ENCODE data around the gene IL20RA. TPM values are rescaled to one million over a fixed set of nuclear protein-coding genes. Genes with fewer than 3 reads are reported as not detected.

The IL20RA gene
- total RNA-seq, 3 donors from 2014 or later (not counting 1 experiment from before 2014, with no cell fraction given): not detected

DNA sequence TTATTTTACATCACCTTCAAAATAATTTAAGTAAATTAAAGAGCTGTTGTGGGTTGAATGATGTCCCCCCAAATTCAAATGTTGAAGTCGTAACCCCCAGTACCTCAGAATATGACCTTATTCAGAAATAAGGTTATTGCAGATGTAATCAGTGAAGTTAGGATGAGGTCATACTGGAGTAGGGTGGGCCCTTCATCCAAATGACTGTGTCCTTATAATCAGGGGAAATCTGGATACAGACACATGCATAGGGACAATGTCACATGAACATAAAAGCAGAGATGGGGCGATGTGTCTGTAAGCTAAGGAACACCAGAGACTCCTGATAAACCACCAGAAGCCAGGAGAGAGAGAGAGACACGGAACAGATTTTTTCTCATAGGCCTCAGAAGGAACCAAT, 13.3 kb upstream of the IL20RA start:
- Mint-ChIP-seq H3K27ac (no peak overlapping the region), H3K4me3 (no peak overlapping the region), H3K36me3 (no peaks in the 10 kb centered on the region), H3K4me1 (no peaks in the 10 kb centered on the region), H3K27me3 (ENCODE audit: low read depth in 2 of 2) (peaks cover 39 to 62% of the 10 kb centered on the region in 2 donors), H3K9me3 (no peaks in the 10 kb centered on the region)
- TF ChIP-seq, protein P1, sequence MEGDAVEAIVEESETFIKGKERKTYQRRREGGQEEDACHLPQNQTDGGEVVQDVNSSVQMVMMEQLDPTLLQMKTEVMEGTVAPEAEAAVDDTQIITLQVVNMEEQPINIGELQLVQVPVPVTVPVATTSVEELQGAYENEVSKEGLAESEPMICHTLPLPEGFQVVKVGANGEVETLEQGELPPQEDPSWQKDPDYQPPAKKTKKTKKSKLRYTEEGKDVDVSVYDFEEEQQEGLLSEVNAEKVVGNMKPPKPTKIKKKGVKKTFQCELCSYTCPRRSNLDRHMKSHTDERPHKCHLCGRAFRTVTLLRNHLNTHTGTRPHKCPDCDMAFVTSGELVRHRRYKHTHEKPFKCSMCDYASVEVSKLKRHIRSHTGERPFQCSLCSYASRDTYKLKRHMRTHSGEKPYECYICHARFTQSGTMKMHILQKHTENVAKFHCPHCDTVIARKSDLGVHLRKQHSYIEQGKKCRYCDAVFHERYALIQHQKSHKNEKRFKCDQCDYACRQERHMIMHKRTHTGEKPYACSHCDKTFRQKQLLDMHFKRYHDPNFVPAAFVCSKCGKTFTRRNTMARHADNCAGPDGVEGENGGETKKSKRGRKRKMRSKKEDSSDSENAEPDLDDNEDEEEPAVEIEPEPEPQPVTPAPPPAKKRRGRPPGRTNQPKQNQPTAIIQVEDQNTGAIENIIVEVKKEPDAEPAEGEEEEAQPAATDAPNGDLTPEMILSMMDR (IDR thresholded peaks at IDR 0.05): no peak
- H3K27ac ChIP-seq (ENCODE audit: low read length): no peak overlapping the region
- H3K27me3 ChIP-seq (ENCODE audit: control insufficient read depth, insufficient read depth, low read length): peaks cover 22% of the 10 kb centered on the region
- no peak overlapping the region for H3K4me3 ChIP-seq (ENCODE audit: low read length)
- intact Hi-C loops (cut with micrococcal nuclease): no loop called here
- no peaks in the 10 kb centered on the region for H3K36me3 ChIP-seq (ENCODE audit: control insufficient read depth, insufficient read depth, low read length)
- H3K9me3 ChIP-seq (ENCODE audit: control insufficient read depth, insufficient read depth, low read length): no peaks in the 10 kb centered on the region
- no peak for DNase-seq
- no peaks in the 10 kb centered on the region for H3K4me1 ChIP-seq (ENCODE audit: control insufficient read depth, insufficient read depth, low read length)
- ATAC-seq: no peak
- 100% methylated on average over 1 of the region's 3 CpGs for WGBS (ENCODE audit: insufficient coverage)

DNA sequence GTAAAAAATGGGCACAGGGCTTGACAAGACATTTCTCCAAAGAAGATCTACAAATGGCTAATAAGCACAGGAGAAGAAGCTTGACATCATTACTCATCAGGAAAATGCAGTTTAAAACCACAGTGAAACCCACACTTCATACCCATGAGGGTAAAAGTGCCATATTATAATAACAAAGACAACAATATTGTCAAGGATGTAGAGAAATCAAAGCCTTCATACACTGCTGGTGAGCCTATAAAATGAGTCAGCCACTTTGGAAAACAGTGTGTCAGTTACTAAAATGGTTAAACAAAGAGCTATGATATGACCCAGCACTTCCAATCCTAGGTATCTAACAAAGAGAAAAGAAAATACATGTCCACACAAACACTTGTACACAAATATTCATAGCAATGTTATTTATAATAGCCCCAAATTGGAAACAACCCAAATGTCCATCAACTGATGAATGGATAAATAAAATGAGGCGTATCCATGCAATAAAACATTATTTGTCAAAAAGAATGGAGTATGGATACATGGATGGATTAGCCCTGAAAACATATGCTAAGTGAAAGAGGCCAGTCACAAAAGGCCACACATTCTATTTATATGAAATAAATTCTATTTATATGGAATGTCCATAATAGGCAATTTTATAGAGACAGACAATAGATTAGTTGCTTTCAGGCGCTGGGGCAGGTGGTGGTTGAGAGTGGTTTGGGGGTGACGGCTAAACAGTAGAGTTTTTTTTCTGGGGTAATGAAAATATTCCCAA, 11.5 kb upstream of the IL20RA start:
- Histone ChIP-seq H3K27me3 (ENCODE audit: control insufficient read depth, insufficient read depth, low read length) (peaks cover 36% of the 10 kb centered on the region), H3K4me1 (ENCODE audit: control insufficient read depth, insufficient read depth, low read length) (no peaks in the 10 kb centered on the region), H3K4me3 (ENCODE audit: low read length) (no peak overlapping the region), H3K36me3 (ENCODE audit: control insufficient read depth, insufficient read depth, low read length) (no peaks in the 10 kb centered on the region), H3K9me3 (ENCODE audit: control insufficient read depth, insufficient read depth, low read length) (no peaks in the 10 kb centered on the region), H3K27ac (ENCODE audit: low read length) (no peak overlapping the region)
- no peak overlapping the region for H3K4me3 Mint-ChIP-seq
- DNase-seq: no peak
- no peaks in the 10 kb centered on the region for H3K4me1 Mint-ChIP-seq
- no peak overlapping the region for H3K27ac Mint-ChIP-seq
- peaks cover 51 to 77% of the 10 kb centered on the region in 2 donors for H3K27me3 Mint-ChIP-seq (ENCODE audit: low read depth in 2 of 2)
- ATAC-seq: no peak
- no peaks in the 10 kb centered on the region for H3K9me3 Mint-ChIP-seq
- WGBS (ENCODE audit: insufficient coverage): 100% methylated on average over 2 of the region's 3 CpGs
- H3K36me3 Mint-ChIP-seq: no peaks in the 10 kb centered on the region
- intact Hi-C loops (cut with micrococcal nuclease): no loop called here
- TF ChIP-seq, protein P1 (IDR thresholded peaks at IDR 0.05): no peak

DNA sequence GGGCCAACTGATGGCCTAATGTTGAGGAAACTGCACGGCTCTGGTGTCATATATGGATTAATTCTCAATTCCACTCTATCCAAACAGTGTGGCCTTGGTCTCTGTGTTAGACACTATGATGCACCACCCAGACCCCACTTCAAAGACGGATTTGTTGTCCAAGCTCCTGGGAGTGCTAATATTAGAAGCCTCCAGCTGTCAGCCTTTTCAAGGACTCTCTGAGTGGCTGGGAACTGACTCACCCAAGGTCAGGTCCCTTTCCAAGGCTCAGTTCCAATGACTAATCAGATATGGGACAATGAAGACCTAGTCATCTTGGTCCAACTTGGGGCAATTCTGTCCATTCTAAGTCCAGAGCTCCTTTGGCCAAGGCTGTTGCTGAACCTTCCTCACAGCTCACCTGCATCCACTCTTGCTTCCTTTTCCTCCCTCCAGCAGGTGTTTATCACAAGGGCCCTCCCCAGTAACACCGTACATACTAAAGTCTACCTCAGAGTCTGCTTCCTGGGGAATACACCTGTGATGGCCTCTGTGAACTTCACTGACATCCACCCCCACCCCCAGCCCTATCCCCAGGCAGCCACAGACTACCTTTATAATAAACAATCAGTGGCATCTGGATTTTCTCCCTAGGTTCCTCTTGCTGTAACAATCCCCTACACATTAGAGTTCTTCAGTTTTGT, 7.2 kb upstream of the IL20RA start:
- TF ChIP-seq, protein P1 (IDR thresholded peaks at IDR 0.05): no peak
- no peak overlapping the region for H3K4me3 ChIP-seq (ENCODE audit: low read length)
- H3K4me1 ChIP-seq (ENCODE audit: control insufficient read depth, insufficient read depth, low read length): no peaks in the 10 kb centered on the region
- no peak overlapping the region for H3K4me3 Mint-ChIP-seq
- ATAC-seq (no peak), DNase-seq (no peak)
- no peaks in the 10 kb centered on the region for H3K9me3 Mint-ChIP-seq
- no peak overlapping the region for H3K27ac ChIP-seq (ENCODE audit: low read length)
- H3K27me3 Mint-ChIP-seq (ENCODE audit: low read depth in 2 of 2): peaks cover 68 to 98% of the 10 kb centered on the region in 2 donors
- peaks cover 62% of the 10 kb centered on the region for H3K27me3 ChIP-seq (ENCODE audit: control insufficient read depth, insufficient read depth, low read length)
- no peak overlapping the region for H3K27ac Mint-ChIP-seq
- intact Hi-C loops (cut with micrococcal nuclease): no loop called here
- no peaks in the 10 kb centered on the region for H3K36me3 Mint-ChIP-seq
- H3K36me3 ChIP-seq (ENCODE audit: control insufficient read depth, insufficient read depth, low read length): no peaks in the 10 kb centered on the region
- H3K9me3 ChIP-seq (ENCODE audit: control insufficient read depth, insufficient read depth, low read length): no peaks in the 10 kb centered on the region
- WGBS (ENCODE audit: insufficient coverage): 94% methylated on average over 3 of the region's 3 CpGs
- H3K4me1 Mint-ChIP-seq: no peaks in the 10 kb centered on the region

Measured in natural killer cell (primary cell).